A673 (cell line): ENCODE measurements around the gene ZNF816.
"Not testable (repeated sequence)": the region's sequence is repeated elsewhere in the genome, so short reads cannot be mapped to it uniquely, and the experiment has no call there.

Experiments
- EZH2 ChIP-seq: fragments of 200-600 bp; sonication (generic); IDR thresholded peaks from 2 replicates; pipeline ENCODE4 v1.6.1; 2017; ENCODE audit warnings: borderline replicate concordance, low read depth, mild to moderate bottlenecking, mixed read lengths, antibody characterized with exemption, low read length; ENCODE audit not compliant: poor library complexity, severe bottlenecking
- TF ChIP-seq, protein P1 (sequence below): fragments of 300-800, 200-600 bp; sonication (generic); conservative IDR thresholded peaks from 2 replicates; pipeline ENCODE4 v1.5.1; 2017; ENCODE audit warnings: low read depth, mild to moderate bottlenecking, antibody characterized with exemption, low read length, moderate library complexity, mixed read lengths

GRCh38 chr19:52904052-52904780 lies 58.5 kb downstream of the ZNF816 start:
- not testable (repeated sequence) for TF ChIP-seq EZH2
- TF ChIP-seq, protein P1, sequence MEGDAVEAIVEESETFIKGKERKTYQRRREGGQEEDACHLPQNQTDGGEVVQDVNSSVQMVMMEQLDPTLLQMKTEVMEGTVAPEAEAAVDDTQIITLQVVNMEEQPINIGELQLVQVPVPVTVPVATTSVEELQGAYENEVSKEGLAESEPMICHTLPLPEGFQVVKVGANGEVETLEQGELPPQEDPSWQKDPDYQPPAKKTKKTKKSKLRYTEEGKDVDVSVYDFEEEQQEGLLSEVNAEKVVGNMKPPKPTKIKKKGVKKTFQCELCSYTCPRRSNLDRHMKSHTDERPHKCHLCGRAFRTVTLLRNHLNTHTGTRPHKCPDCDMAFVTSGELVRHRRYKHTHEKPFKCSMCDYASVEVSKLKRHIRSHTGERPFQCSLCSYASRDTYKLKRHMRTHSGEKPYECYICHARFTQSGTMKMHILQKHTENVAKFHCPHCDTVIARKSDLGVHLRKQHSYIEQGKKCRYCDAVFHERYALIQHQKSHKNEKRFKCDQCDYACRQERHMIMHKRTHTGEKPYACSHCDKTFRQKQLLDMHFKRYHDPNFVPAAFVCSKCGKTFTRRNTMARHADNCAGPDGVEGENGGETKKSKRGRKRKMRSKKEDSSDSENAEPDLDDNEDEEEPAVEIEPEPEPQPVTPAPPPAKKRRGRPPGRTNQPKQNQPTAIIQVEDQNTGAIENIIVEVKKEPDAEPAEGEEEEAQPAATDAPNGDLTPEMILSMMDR = not testable (repeated sequence)
